Dendritic cell treated with granulocyte-macrophage colony-stimulating factor and Interleukin-4, amounts not matched to agents 40 ng/mL and 50 ng/mL, for 4 days (primary cell): ENCODE results near the gene PLEKHA4.
"Not testable (repeated sequence)": the region's sequence is repeated elsewhere in the genome, so short reads cannot be mapped to it uniquely, and the experiment has no call there.

Experiments used
- H3K27ac Mint-ChIP-seq: one replicate; pipeline ENCODE4 v1.8.0; 2022; ENCODE audit warnings: mild to moderate bottlenecking, mixed read lengths
- H3K27me3 Mint-ChIP-seq: one replicate; pipeline ENCODE4 v1.8.0; 2022; ENCODE audit warnings: mild to moderate bottlenecking, mixed read lengths
- H3K36me3 Mint-ChIP-seq: one replicate; pipeline ENCODE4 v1.8.0; 2022; ENCODE audit warnings: low read depth, mixed read lengths
- H3K4me1 Mint-ChIP-seq: one replicate; pipeline ENCODE4 v1.8.0; 2022; ENCODE audit warnings: low read depth, mixed read lengths
- H3K4me3 Mint-ChIP-seq: one replicate; pipeline ENCODE4 v1.8.0; 2022; ENCODE audit warnings: mild to moderate bottlenecking, moderate library complexity, mixed read lengths
- H3K9me3 Mint-ChIP-seq: one replicate; pipeline ENCODE4 v1.8.0; 2022; ENCODE audit warnings: mixed read lengths
- intact Hi-C: fragments of 100-400 bp; cut with micrococcal nuclease; formaldehyde crosslinking; loops from one replicate; pipeline ENCODE4 v1.15.0; 2022

The PLEKHA4 gene

GRCh38 chr19:48867123-48867745, 1.2 kb downstream of the PLEKHA4 start:
- H3K27me3 Mint-ChIP-seq: peaks cover 37% of the 10 kb centered on the region
- peaks cover 1% of the 10 kb centered on the region for H3K36me3 Mint-ChIP-seq
- peaks cover 15% of the 10 kb centered on the region for H3K4me1 Mint-ChIP-seq
- intact Hi-C loops: no loop called here
- H3K27ac Mint-ChIP-seq: no peak overlapping the region
- no peaks in the 10 kb centered on the region for H3K9me3 Mint-ChIP-seq
- H3K4me3 Mint-ChIP-seq: no peak overlapping the region

- H3K27me3 Mint-ChIP-seq: peaks cover 37% of the 10 kb centered on the region
- H3K36me3 Mint-ChIP-seq: no peaks in the 10 kb centered on the region
- H3K27ac Mint-ChIP-seq: no peak overlapping the region
- no peaks in the 10 kb centered on the region for H3K9me3 Mint-ChIP-seq
- peaks cover 15% of the 10 kb centered on the region for H3K4me1 Mint-ChIP-seq
- intact Hi-C loops: no loop called here
- no peak overlapping the region for H3K4me3 Mint-ChIP-seq
Measured at GRCh38 chr19:48866692-48867091, 1.7 kb downstream of the PLEKHA4 start.

GRCh38 chr19:48862827-48863226, 5.6 kb downstream of the PLEKHA4 start:
- Mint-ChIP-seq H3K4me1 (peaks cover 9% of the 10 kb centered on the region), H3K9me3 (no peaks in the 10 kb centered on the region), H3K27ac (no peak overlapping the region), H3K27me3 (peaks cover 44% of the 10 kb centered on the region), H3K4me3 (no peak overlapping the region), H3K36me3 (no peaks in the 10 kb centered on the region)
- intact Hi-C loops: no loop called here

- H3K4me3 Mint-ChIP-seq: no peak overlapping the region
- H3K27me3 Mint-ChIP-seq: peaks cover 31% of the 10 kb centered on the region
- H3K36me3 Mint-ChIP-seq: no peaks in the 10 kb centered on the region
- intact Hi-C loops: no loop called here
- peaks cover 9% of the 10 kb centered on the region for H3K4me1 Mint-ChIP-seq
- H3K9me3 Mint-ChIP-seq: no peaks in the 10 kb centered on the region
- no peak overlapping the region for H3K27ac Mint-ChIP-seq
Measured at GRCh38 chr19:48861313-48861712, 7.1 kb downstream of the PLEKHA4 start.

GRCh38 chr19:48859711-48860572, 8.5 kb downstream of the PLEKHA4 start:
- peak overlapping the region; percentile 27 for H3K4me3 Mint-ChIP-seq
- H3K27me3 Mint-ChIP-seq: peaks cover 21% of the 10 kb centered on the region
- no peaks in the 10 kb centered on the region for H3K36me3 Mint-ChIP-seq
- intact Hi-C loops: no loop called here
- H3K27ac Mint-ChIP-seq: peak overlapping the region; percentile 31
- H3K4me1 Mint-ChIP-seq: peaks cover 9% of the 10 kb centered on the region
- H3K9me3 Mint-ChIP-seq: no peaks in the 10 kb centered on the region

GRCh38 chr19:48858984-48859710, 9.3 kb downstream of the PLEKHA4 start:
- H3K27me3 Mint-ChIP-seq: peaks cover 19% of the 10 kb centered on the region
- peaks cover 9% of the 10 kb centered on the region for H3K4me1 Mint-ChIP-seq
- no peaks in the 10 kb centered on the region for H3K9me3 Mint-ChIP-seq
- no peaks in the 10 kb centered on the region for H3K36me3 Mint-ChIP-seq
- intact Hi-C loops: no loop called here
- peak overlapping the region; percentile 17 for H3K27ac Mint-ChIP-seq
- H3K4me3 Mint-ChIP-seq: peak overlapping the region; percentile 71

GRCh38 chr19:48856921-48857320, 11.5 kb downstream of the PLEKHA4 start:
- intact Hi-C loops: no loop called here
- H3K27me3 Mint-ChIP-seq: peaks cover 11% of the 10 kb centered on the region
- no peaks in the 10 kb centered on the region for H3K9me3 Mint-ChIP-seq
- H3K36me3 Mint-ChIP-seq: no peaks in the 10 kb centered on the region
- no peak overlapping the region for H3K4me3 Mint-ChIP-seq
- peaks cover 9% of the 10 kb centered on the region for H3K4me1 Mint-ChIP-seq
- no peak overlapping the region for H3K27ac Mint-ChIP-seq

- H3K27ac Mint-ChIP-seq: no peak overlapping the region
- no peak overlapping the region for H3K4me3 Mint-ChIP-seq
- intact Hi-C loops: no loop called here
- H3K9me3 Mint-ChIP-seq: no peaks in the 10 kb centered on the region
- H3K36me3 Mint-ChIP-seq: no peaks in the 10 kb centered on the region
- H3K4me1 Mint-ChIP-seq: peaks cover 6% of the 10 kb centered on the region
- H3K27me3 Mint-ChIP-seq: no peaks in the 10 kb centered on the region
Measured at GRCh38 chr19:48854103-48854502, 14.3 kb downstream of the PLEKHA4 start.

GRCh38 chr19:48853483-48853882, 14.9 kb downstream of the PLEKHA4 start:
- Mint-ChIP-seq H3K36me3 (no peaks in the 10 kb centered on the region), H3K9me3 (no peaks in the 10 kb centered on the region), H3K4me1 (no peaks in the 10 kb centered on the region), H3K4me3 (no peak overlapping the region), H3K27ac (no peak overlapping the region), H3K27me3 (no peaks in the 10 kb centered on the region)
- intact Hi-C loops: no loop called here

GRCh38 chr19:48852292-48852691, 16.1 kb downstream of the PLEKHA4 start:
- intact Hi-C loops: no loop called here
- Mint-ChIP-seq H3K27me3 (no peaks in the 10 kb centered on the region), H3K27ac (no peak overlapping the region), H3K36me3 (no peaks in the 10 kb centered on the region), H3K4me3 (no peak overlapping the region), H3K4me1 (no peaks in the 10 kb centered on the region), H3K9me3 (no peaks in the 10 kb centered on the region)

- H3K36me3 Mint-ChIP-seq, H3K27me3 Mint-ChIP-seq, H3K4me1 Mint-ChIP-seq, H3K4me3 Mint-ChIP-seq, H3K27ac Mint-ChIP-seq, intact Hi-C loops, H3K9me3 Mint-ChIP-seq: not testable (repeated sequence)
Measured at GRCh38 chr19:48846659-48847058, 21.8 kb downstream of the PLEKHA4 start.

GRCh38 chr19:48845384-48845783, 23.0 kb downstream of the PLEKHA4 start:
- Mint-ChIP-seq H3K27me3 (no peaks in the 10 kb centered on the region), H3K36me3 (no peaks in the 10 kb centered on the region), H3K27ac (no peak overlapping the region), H3K4me1 (peaks cover 6% of the 10 kb centered on the region), H3K9me3 (no peaks in the 10 kb centered on the region), H3K4me3 (no peak overlapping the region)
- intact Hi-C loops: no loop called here

- H3K9me3 Mint-ChIP-seq: no peaks in the 10 kb centered on the region
- no peak overlapping the region for H3K27ac Mint-ChIP-seq
- H3K36me3 Mint-ChIP-seq: no peaks in the 10 kb centered on the region
- H3K4me1 Mint-ChIP-seq: peaks cover 6% of the 10 kb centered on the region
- no peaks in the 10 kb centered on the region for H3K27me3 Mint-ChIP-seq
- intact Hi-C loops: no loop called here
- H3K4me3 Mint-ChIP-seq: no peak overlapping the region
Measured at GRCh38 chr19:48844472-48844871, 23.9 kb downstream of the PLEKHA4 start.

- Mint-ChIP-seq H3K4me1 (peaks cover 6% of the 10 kb centered on the region), H3K27ac (no peak overlapping the region)
Measured at GRCh38 chr19:48842789-48843162, 25.6 kb downstream of the PLEKHA4 start.

More at GRCh38 chr19:48842789-48843162, 25.6 kb downstream of the PLEKHA4 start:
- H3K4me3 Mint-ChIP-seq: no peak overlapping the region
- H3K27me3 Mint-ChIP-seq: peaks cover 2% of the 10 kb centered on the region
- intact Hi-C loops: loop anchor here (1.0 to 2.0 kb wide), 3 partner anchors 47 to 196 kb away; partner anchors contain the start of gene CA11
- H3K9me3 Mint-ChIP-seq: no peaks in the 10 kb centered on the region
- H3K36me3 Mint-ChIP-seq: no peaks in the 10 kb centered on the region
